HG03575 (cell line): Measurements from ENCODE around the gene AGMO.

Experiments
- ATAC-seq: cut with Tn5 transposase; IDR thresholded peaks from one replicate; pipeline ENCODE4 v1.9.1; 2021; ENCODE audit not compliant: unreplicated experiment, insufficient number of reproducible peaks, low FRiP score; ENCODE audit errors: extremely low read depth

AGMO gene

DNA sequence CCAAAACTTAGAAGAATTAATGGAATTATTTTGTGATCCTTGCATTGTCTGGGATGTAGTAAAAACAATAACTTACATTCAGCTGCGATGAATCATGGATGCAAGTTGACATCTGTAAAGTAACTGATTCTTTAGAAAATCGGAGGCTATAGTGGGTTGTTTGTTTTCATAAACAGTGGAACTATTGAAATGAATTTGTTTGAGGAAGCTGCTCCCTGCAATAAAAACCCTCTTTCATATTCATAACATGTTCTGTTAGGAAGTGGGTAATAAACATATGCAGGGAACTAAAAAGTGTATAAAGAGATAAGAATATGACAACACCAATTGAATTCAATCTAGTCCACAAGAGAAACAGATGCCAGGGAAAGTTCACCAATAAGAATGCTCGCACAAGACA is 53.6 kb downstream of the AGMO start:
- no peak for ATAC-seq

- no peak for ATAC-seq
Observed at GRCh38 chr7:15507708-15508107, 54.1 kb downstream of the AGMO start.

- ATAC-seq, result no peak
Observed at GRCh38 chr7:15507171-15507570, 54.6 kb downstream of the AGMO start.

- ATAC-seq, result no peak
Observed at GRCh38 chr7:15505761-15506160, 56.1 kb downstream of the AGMO start.

DNA sequence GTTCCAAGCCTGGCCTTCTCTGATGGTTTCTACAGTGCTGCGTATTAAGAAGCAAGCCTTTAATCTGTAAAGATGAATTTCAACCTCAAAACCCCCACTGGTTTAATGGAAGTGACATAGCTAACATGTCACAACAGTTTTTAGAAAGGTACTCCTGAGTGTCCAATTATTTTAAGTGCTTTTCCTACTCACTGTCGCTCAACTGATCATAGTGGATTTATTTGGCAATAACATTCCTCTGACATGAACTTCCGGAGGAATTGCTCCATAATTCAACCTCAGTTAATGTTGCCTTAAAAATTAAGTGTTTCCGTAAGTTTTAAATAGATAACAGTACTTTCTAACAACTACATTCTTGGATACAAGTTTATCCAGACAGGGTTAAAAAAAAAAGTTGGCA is 57.5 kb downstream of the AGMO start:
- ATAC-seq, result no peak

DNA sequence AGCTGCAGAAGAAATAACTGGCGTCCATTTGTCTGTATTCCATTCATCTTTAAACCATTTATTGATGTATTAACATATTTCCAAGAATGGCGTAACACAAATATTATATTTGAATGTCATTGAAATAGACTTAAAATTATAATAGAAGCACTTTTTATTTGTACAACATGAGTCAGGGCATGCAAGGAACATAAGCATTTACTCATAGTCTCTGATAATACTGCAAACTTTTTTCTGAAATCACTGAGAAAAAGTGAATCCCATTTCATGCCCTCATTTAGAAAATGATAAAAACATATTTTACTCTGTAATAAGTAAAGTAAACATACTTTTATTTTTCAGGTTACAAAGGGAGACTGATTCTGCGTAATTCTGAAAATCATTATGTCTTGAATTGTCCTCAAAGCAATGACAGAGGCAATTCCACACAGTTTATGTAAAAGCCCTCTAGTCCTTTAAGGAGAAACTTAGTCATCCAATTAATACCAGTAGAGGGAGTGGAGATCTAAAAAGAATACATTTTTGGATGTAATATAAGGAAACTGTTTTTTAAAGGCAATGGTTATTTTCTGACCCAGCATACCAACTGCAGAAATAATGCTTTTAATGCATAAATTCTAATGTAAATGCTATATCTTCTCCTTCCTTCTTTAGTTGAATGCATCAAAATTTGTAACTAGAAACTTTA is 58.1 kb downstream of the AGMO start:
- ATAC-seq, result no peak

GRCh38 chr7:15498465-15498864 is 63.4 kb downstream of the AGMO start:
- no peak for ATAC-seq

DNA sequence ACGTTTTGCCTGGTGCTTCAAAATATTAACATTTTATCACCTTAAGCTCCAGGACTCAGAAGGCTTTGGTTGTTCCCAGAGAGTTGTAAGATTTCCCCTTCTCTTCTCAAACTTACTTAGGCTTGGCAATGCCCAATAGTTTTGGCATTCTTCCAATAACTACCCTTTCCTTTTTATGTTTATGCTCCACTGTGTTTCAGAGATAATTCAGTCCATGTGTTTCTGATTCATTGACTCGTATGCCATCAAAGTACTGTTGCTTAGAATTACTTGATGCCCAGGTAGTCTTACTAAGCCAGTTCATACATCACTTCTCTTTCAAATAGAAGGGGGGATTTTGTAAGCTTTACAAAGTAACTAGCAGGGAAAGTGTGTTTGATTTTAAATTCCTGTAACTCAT is 66.6 kb downstream of the AGMO start:
- ATAC-seq, result no peak

GRCh38 chr7:15494711-15495110 is 67.1 kb downstream of the AGMO start:
- no peak for ATAC-seq

DNA sequence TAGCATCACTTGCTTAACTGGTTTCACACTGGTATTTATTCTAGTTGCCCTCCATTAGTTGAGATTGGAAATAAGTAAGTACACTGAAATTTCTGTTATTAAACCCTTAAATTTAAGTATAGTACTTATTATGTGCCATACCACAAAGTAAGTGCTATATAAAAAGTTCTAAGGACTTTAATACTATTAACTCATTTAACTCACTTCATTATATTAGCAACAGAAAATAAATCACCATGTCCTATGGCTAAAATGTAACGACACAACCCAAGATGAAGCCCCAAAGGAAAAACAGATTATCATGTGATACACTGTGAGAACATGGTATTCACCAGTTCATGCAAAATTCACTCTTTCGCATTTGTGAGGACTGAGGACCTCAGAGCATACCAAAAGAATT is 70.5 kb downstream of the AGMO start:
- ATAC-seq, result no peak

GRCh38 chr7:15490291-15490690 is 71.5 kb downstream of the AGMO start:
- no peak for ATAC-seq

DNA sequence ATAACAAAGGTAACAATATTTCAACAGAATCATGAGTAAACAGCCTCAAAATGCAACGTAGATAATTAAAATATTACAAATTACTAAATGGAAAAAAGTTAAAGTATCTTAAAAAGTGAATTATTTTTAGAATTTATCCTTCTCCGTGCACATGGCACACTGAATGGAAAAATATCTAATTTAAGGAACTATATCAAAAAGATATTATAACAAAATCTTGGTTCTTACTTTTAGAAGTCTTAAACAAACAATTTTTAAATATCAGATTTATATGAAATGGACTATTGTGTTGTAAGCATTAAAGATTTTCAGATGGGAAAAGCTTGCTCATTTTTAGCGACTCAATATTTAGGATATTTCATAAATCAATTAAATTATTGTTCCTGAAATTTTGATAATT is 72.0 kb downstream of the AGMO start:
- no peak for ATAC-seq

DNA sequence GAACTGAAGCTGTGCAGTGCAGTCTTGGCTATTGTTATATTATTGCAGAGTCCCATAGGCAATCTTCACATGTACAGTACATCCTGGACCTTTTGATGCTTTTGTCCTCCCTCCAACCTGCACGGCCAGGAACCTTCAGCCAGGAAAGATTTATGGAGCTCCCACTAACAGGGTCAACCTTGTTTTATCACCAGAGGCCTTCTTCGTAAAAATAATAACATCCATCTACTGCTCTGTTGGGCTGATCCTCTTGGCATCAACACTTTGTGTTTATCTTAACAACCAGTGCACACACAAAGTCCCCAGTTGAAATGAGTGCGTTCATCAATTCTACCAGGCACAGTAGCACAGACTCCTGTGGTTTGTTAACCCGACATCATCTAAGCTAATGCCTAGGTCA is 72.4 kb downstream of the AGMO start:
- ATAC-seq, result no peak

GRCh38 chr7:15488401-15488800 is 73.4 kb downstream of the AGMO start:
- ATAC-seq, result no peak

- ATAC-seq, result no peak
Observed at GRCh38 chr7:15487896-15488295, 73.9 kb downstream of the AGMO start.

DNA sequence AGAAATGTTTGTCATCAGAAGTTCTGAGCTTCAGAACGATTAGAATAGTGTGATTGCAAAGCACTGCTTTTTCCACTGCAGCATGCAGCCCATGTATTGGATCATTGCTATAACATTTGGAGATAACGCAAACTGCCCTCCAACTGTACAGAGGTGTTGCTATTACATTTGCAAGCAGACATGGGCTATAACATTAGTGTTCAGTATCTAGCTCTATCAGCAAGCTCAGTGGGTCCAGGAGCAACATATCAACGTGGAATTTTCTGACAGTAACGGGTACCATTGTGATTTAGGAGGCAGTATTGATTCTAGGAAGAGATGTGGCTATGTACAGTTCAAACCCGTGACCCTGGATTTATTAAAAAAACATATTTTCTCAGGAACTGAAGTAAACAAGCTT is 75.8 kb downstream of the AGMO start:
- no peak for ATAC-seq

GRCh38 chr7:15485431-15485830 is 76.4 kb downstream of the AGMO start:
- ATAC-seq, result no peak

GRCh38 chr7:15481132-15481531 is 80.7 kb downstream of the AGMO start:
- no peak for ATAC-seq

DNA sequence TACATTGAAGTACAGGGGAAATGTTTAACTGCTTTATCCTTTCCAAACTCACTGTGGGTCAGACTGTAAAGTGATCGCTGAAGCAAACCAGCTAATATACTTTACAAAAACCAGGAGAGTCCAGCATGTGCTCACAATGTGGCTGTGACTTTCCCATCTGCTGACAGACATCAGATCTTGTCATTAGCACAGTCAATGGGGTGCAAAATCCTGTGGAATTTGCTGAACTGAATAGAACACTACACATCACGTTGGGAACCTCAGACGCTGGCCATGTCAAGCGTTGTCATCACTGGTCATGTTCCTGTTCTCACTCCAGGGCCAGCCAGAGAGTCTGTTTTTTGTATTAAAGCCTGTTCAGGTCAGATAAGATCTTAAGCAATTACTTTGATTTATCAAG is 83.4 kb downstream of the AGMO start:
- ATAC-seq, result no peak

DNA sequence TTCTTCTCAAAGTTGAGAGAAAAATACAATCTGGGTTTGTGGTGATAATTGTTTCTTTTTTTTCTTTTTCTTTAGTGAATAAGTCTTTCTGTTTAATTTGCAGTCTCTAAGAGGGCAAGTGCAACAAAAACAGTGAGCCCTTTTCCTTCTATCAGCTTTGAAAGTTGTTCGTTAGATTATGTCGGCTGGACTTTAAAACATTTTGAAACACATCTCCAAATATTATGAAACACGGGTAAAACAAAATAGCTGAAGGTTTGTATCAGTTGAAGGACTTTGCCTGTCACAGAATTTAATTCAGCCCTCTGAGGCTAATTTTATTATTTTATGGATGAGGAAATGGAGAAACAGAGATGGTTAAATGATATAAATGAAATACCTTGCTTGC is 85.3 kb downstream of the AGMO start:
- ATAC-seq, result no peak

GRCh38 chr7:15475808-15476530 is 85.8 kb downstream of the AGMO start:
- ATAC-seq, result no peak
